Liver (tissue), 9 donors: Measurements from ENCODE around the gene SLC5A2. TPM values are rescaled to one million over a fixed set of nuclear protein-coding genes. Genes with fewer than 3 reads are reported as not detected.

ENCODE experiments used
- DNase-seq: peaks from one replicate; pipeline ENCODE4 v3.0.0-alpha.2; 2017; ENCODE audit warnings: low spot score
- H3K27ac ChIP-seq, 2 donors: one replicate each; pipeline ENCODE4 v1.7.0; 2013; ENCODE audit warnings: inconsistent platforms in 2 of 2, low read length in 2 of 2, control low read depth in 1 of 2, low read depth in 1 of 2, mild to moderate bottlenecking in 1 of 2
- H3K27me3 ChIP-seq, 4 donors: one replicate each; pipeline versions ENCODE4 v1.6.1 to v1.7.0; 2013; ENCODE audit warnings: low read length in 3 of 4, inconsistent platforms in 1 of 4, mild to moderate bottlenecking in 1 of 4, moderate library complexity in 1 of 4; ENCODE audit not compliant: control insufficient read depth in 4 of 4, insufficient read depth in 4 of 4
- H3K36me3 ChIP-seq, 4 donors: one replicate each; pipeline versions ENCODE4 v1.6.1 to v1.7.0; 2013; ENCODE audit warnings: low read length in 3 of 4, mild to moderate bottlenecking in 3 of 4, low read depth in 1 of 4, moderate library complexity in 1 of 4; ENCODE audit not compliant: control insufficient read depth in 4 of 4, insufficient read depth in 3 of 4
- H3K4me1 ChIP-seq, 4 donors: one replicate each; pipeline versions ENCODE4 v1.6.1 to v1.7.0; 2013; ENCODE audit warnings: low read length in 3 of 4, mild to moderate bottlenecking in 3 of 4, moderate library complexity in 1 of 4; ENCODE audit not compliant: control insufficient read depth in 4 of 4, insufficient read depth in 4 of 4
- H3K4me3 ChIP-seq, 3 donors: one replicate each; pipeline versions ENCODE4 v1.6.1 to v1.7.0; 2013; ENCODE audit warnings: low read length in 3 of 3, control low read depth in 1 of 3, low read depth in 1 of 3, mild to moderate bottlenecking in 1 of 3
- H3K9ac ChIP-seq, 2 donors: one replicate each; pipeline ENCODE4 v1.7.0; 2013; ENCODE audit warnings: low read length in 2 of 2, mild to moderate bottlenecking in 2 of 2, moderate library complexity in 2 of 2, control low read depth in 1 of 2, low read depth in 1 of 2
- H3K9me3 ChIP-seq, 4 donors: one replicate each; pipeline versions ENCODE4 v1.6.1 to v1.7.0; 2013; ENCODE audit warnings: low read length in 3 of 4; ENCODE audit not compliant: control insufficient read depth in 4 of 4
- ATF3 ChIP-seq: IDR thresholded peaks from 2 replicates; pipeline ENCODE4 v1.6.1; 2016; ENCODE audit warnings: antibody characterized with exemption
- CTCF ChIP-seq: fragments of 150-350 bp; IDR thresholded peaks from 2 replicates; pipeline ENCODE4 v1.5.1; 2017; ENCODE audit warnings: improper control_type of control experiment, low read depth, low read length; ENCODE audit not compliant: missing input control
- EGR1 ChIP-seq, 2 donors: IDR thresholded peaks; 2 replicates each; pipeline ENCODE4 v1.6.1; 2016 to 2018; ENCODE audit warnings: antibody characterized with exemption in 2 of 2, low read depth in 2 of 2
- FOXA1 ChIP-seq: IDR thresholded peaks from 2 replicates; pipeline ENCODE4 v1.6.1; 2016; ENCODE audit warnings: antibody characterized with exemption
- FOXA2 ChIP-seq: IDR thresholded peaks from 2 replicates; pipeline ENCODE4 v1.6.1; 2016; ENCODE audit warnings: antibody characterized with exemption
- GABPA ChIP-seq, 2 donors: IDR thresholded peaks in 1 of 2; conservative IDR thresholded peaks in 1 of 2; 2 replicates each; pipeline ENCODE4 v1.6.1; 2016; ENCODE audit warnings: antibody characterized with exemption in 2 of 2, mild to moderate bottlenecking in 1 of 2, moderate library complexity in 1 of 2
- HNF4A ChIP-seq, 2 donors: conservative IDR thresholded peaks; 2 replicates each; pipeline ENCODE4 v1.6.1; 2016; ENCODE audit warnings: antibody characterized with exemption in 2 of 2, mild to moderate bottlenecking in 2 of 2
- HNF4G ChIP-seq: IDR thresholded peaks from 2 replicates; pipeline ENCODE4 v1.6.1; 2016; ENCODE audit warnings: antibody characterized with exemption
- JUND ChIP-seq, 2 donors: IDR thresholded peaks; 2 replicates each; pipeline ENCODE4 v1.6.1; 2016; ENCODE audit warnings: antibody characterized with exemption in 2 of 2
- MAX ChIP-seq: IDR thresholded peaks from 2 replicates; pipeline ENCODE4 v1.6.1; 2016; ENCODE audit warnings: antibody characterized with exemption
- NR2F2 ChIP-seq: IDR thresholded peaks from 2 replicates; pipeline ENCODE4 v1.6.1; 2016; ENCODE audit warnings: antibody characterized with exemption
- RAD21 ChIP-seq, 2 donors: IDR thresholded peaks; 2 replicates each; pipeline ENCODE4 v1.6.1; 2016; ENCODE audit warnings: antibody characterized with exemption in 2 of 2, mild to moderate bottlenecking in 2 of 2
- RXRA ChIP-seq, 2 donors: IDR thresholded peaks; 2 replicates each; pipeline ENCODE4 v1.6.1; 2017 to 2018; ENCODE audit warnings: antibody characterized with exemption in 2 of 2, mild to moderate bottlenecking in 1 of 2
- SP1 ChIP-seq: IDR thresholded peaks from 2 replicates; pipeline ENCODE4 v1.6.1; 2018; ENCODE audit warnings: antibody characterized with exemption, mild to moderate bottlenecking
- TAF1 ChIP-seq: conservative IDR thresholded peaks from 2 replicates; pipeline ENCODE4 v1.6.1; 2016; ENCODE audit warnings: antibody characterized with exemption, mild to moderate bottlenecking
- YY1 ChIP-seq: IDR thresholded peaks from 2 replicates; pipeline ENCODE4 v1.6.1; 2016; ENCODE audit warnings: antibody characterized with exemption, mild to moderate bottlenecking
- WGBS: extraction: QIAGEN DNeasy Blood & Tissue Kit; methylation state at CpG from one replicate; pipeline ENCODE4 v1.1.7; 2013; 5-methylcytosine and 5-hydroxymethylcytosine counted together
- polyA plus RNA-seq, 2 donors: library from polyadenylated mRNA; stranded (reverse) in 1 of 2; unstranded in 1 of 2; fragments of 200-250 nt in 1 of 2; fragments of >200 nt in 1 of 2; fragmentation: Nextera tagmentation in 1 of 2; extraction: Ambion mirVana in 1 of 2; gene quantifications; one replicate each; pipeline versions ENCODE4 v1.2.1 to v1.2.3, GENCODE V29; 2013 to 2015
- total RNA-seq, 2 donors: library from RNA; depleted of rRNA; stranded (reverse); fragments of >200 nt; gene quantifications; one replicate each; pipeline ENCODE4 v1.2.3, GENCODE V29; 2014
- TF ChIP-seq, protein P1 (sequence below): IDR thresholded peaks from 2 replicates; pipeline ENCODE4 v1.6.1; 2016; ENCODE audit warnings: antibody characterized with exemption, mild to moderate bottlenecking
- TF ChIP-seq, protein P2 (sequence below): IDR thresholded peaks from 2 replicates; pipeline ENCODE4 v1.6.1; 2016; ENCODE audit warnings: antibody characterized with exemption
- donor health status: healthy.
- donor health status: healthy.
- donor health status: healthy.
- donor health status: healthy.
- donor health status: healthy.

The SLC5A2 gene
- total and polyA plus RNA-seq, 4 donors, result 0.14 to 8.1 (median 0.93) TPM; not detected in 1

- TF ChIP-seq CTCF, result peak; percentile 26
- TF ChIP-seq HNF4A (conservative IDR thresholded peaks at IDR 0.05), result peak in 1 of 2 donors; percentile 31
- peak; percentile 99 for TF ChIP-seq YY1
- peak; percentile 47 for TF ChIP-seq NR2F2
- peak; percentile 54 for TF ChIP-seq RAD21 (IDR thresholded peaks at IDR 0.05)
- TF ChIP-seq EGR1 (IDR thresholded peaks at IDR 0.05; ENCODE audit: low read depth in 2 of 2), result peak; percentile 36 to 73
- TF ChIP-seq GABPA (IDR thresholded peaks at IDR 0.05 in 1 of 2, conservative IDR thresholded peaks at IDR 0.05 in 1 of 2), result peak; percentile 88 to 95
- TF ChIP-seq, protein P1, sequence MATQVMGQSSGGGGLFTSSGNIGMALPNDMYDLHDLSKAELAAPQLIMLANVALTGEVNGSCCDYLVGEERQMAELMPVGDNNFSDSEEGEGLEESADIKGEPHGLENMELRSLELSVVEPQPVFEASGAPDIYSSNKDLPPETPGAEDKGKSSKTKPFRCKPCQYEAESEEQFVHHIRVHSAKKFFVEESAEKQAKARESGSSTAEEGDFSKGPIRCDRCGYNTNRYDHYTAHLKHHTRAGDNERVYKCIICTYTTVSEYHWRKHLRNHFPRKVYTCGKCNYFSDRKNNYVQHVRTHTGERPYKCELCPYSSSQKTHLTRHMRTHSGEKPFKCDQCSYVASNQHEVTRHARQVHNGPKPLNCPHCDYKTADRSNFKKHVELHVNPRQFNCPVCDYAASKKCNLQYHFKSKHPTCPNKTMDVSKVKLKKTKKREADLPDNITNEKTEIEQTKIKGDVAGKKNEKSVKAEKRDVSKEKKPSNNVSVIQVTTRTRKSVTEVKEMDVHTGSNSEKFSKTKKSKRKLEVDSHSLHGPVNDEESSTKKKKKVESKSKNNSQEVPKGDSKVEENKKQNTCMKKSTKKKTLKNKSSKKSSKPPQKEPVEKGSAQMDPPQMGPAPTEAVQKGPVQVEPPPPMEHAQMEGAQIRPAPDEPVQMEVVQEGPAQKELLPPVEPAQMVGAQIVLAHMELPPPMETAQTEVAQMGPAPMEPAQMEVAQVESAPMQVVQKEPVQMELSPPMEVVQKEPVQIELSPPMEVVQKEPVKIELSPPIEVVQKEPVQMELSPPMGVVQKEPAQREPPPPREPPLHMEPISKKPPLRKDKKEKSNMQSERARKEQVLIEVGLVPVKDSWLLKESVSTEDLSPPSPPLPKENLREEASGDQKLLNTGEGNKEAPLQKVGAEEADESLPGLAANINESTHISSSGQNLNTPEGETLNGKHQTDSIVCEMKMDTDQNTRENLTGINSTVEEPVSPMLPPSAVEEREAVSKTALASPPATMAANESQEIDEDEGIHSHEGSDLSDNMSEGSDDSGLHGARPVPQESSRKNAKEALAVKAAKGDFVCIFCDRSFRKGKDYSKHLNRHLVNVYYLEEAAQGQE, result peak; percentile 58
- TF ChIP-seq TAF1, result peak; percentile 43
- TF ChIP-seq FOXA1, result peak; percentile 34
- TF ChIP-seq, protein P2, sequence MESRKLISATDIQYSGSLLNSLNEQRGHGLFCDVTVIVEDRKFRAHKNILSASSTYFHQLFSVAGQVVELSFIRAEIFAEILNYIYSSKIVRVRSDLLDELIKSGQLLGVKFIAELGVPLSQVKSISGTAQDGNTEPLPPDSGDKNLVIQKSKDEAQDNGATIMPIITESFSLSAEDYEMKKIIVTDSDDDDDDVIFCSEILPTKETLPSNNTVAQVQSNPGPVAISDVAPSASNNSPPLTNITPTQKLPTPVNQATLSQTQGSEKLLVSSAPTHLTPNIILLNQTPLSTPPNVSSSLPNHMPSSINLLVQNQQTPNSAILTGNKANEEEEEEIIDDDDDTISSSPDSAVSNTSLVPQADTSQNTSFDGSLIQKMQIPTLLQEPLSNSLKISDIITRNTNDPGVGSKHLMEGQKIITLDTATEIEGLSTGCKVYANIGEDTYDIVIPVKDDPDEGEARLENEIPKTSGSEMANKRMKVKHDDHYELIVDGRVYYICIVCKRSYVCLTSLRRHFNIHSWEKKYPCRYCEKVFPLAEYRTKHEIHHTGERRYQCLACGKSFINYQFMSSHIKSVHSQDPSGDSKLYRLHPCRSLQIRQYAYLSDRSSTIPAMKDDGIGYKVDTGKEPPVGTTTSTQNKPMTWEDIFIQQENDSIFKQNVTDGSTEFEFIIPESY, result no peak
- TF ChIP-seq HNF4G, result no peak
- TF ChIP-seq SP1, result no peak
- peak; percentile 83 for TF ChIP-seq ATF3
- no peak for TF ChIP-seq JUND (IDR thresholded peaks at IDR 0.05)
- peak; percentile 94 for TF ChIP-seq MAX
- TF ChIP-seq RXRA (IDR thresholded peaks at IDR 0.05), result peak; percentile 48 to 54
- TF ChIP-seq FOXA2, result no peak
- Histone ChIP-seq H3K36me3 (no peaks in the 10 kb centered on the region), H3K4me1 (peaks cover 27 to 68% (median 53%) of the 10 kb centered on the region in 4 donors), H3K27me3 (no peaks in the 10 kb centered on the region), H3K27ac (peak within 1 kb of the TSS; percentile 97 to 98), H3K9me3 (no peaks in the 10 kb centered on the region), H3K4me3 (peak within 1 kb of the TSS; percentile 66 to 82 (median 74)), H3K9ac (peak within 1 kb of the TSS; percentile 63 to 75)
- under 1% methylated on average over 91 of the region's 91 CpGs for WGBS
- DNase-seq, result peak; percentile 92
These were observed 23.9 kb upstream of the SLC5A2 start, which contains the start of gene ARMC5 for GRCh38 chr16:31458844-31459686. Gene ARMC5, plus strand, starts transcription at chr16:31459501. Its CDS starts 24 bp downstream, at chr16:31459525.
